K562 (cell line): Measurements from ENCODE around the gene HMCES. TPM values are rescaled to one million over a fixed set of nuclear protein-coding genes. Genes with fewer than 3 reads are reported as not detected.

ENCODE experiments used
- ATAC-seq: fragments of 200-7000 bp; cut with Tn5 transposase; 3 replicates; pipeline ENCODE4 v1.9.1; 2020; ENCODE audit warnings: moderate library complexity
- BruUV-seq: library from RNA; stranded (reverse); fragments of 400-500 nt; replicated peaks from 2 replicates; lab custom pipeline; 2021; lab: Mats Ljungman, UMichigan
- CTCF ChIA-PET: fragments of 300-600 bp; formaldehyde crosslinking; extraction: SDS; loops from one replicate; lab custom pipeline; 2021; ENCODE audit warnings: low intra/inter-chr PET ratio; lab: Yijun Ruan, JAX
- POLR2A ChIA-PET: fragments of 300-600, 350-650 bp; sonication (Branson Sonifier 250); formaldehyde crosslinking; extraction: SDS; loops from one replicate; lab custom pipeline; 2021; ENCODE audit warnings: antibody characterized with exemption, inconsistent platforms; lab: Yijun Ruan, JAX
- DNase-seq, 4 experiments: peaks; one replicate each; pipeline versions ENCODE4 v3.0.0 to v3.0.0-alpha.2; 2011 to 2018; ENCODE audit warnings: low spot score in 3 of 4, mixed read lengths in 3 of 4; ENCODE audit errors: extremely low read depth in 1 of 4
- FAIRE-seq: peaks from 2 replicates; lab custom pipeline; 2011; peaks lifted over from hg19 to GRCh38; lab: Jason Lieb, UNC
- H2AFZ ChIP-seq: 2 replicates; pipeline ENCODE4 v1.6.0; 2011; ENCODE audit warnings: low read depth, low read length, control low read depth, inconsistent platforms
- H3K27ac ChIP-seq: fragments of 200-600 bp; 3 replicates; pipeline ENCODE4 v1.8.0; 2011; ENCODE audit warnings: low read depth, mild to moderate bottlenecking, control low read depth, inconsistent platforms, low read length, moderate library complexity, mixed read lengths; ENCODE audit errors: extremely low read depth
- H3K27me3 ChIP-seq, 2 experiments: fragments of 300-600 bp in 1 of 2; 2 replicates in 1 of 2; 3 replicates in 1 of 2; pipeline versions ENCODE4 v1.6.0 to v1.8.0; 2011; ENCODE audit warnings: inconsistent platforms in 2 of 2, low read length in 2 of 2, mild to moderate bottlenecking in 1 of 2, mixed read lengths in 1 of 2, moderate library complexity in 1 of 2; ENCODE audit not compliant: control insufficient read depth in 2 of 2, insufficient read depth in 2 of 2
- H3K36me3 ChIP-seq: fragments of 300-600 bp; 3 replicates; pipeline ENCODE4 v1.8.0; 2011; ENCODE audit warnings: mild to moderate bottlenecking, low read length, inconsistent platforms; ENCODE audit not compliant: control insufficient read depth, insufficient read depth
- H3K4me1 ChIP-seq, 2 experiments: fragments of 200-600 bp in 1 of 2; replicated peaks in 1 of 2; 2 replicates in 1 of 2; 3 replicates in 1 of 2; pipeline versions ENCODE4 v1.5.1 to v1.8.0; 2011; ENCODE audit warnings: inconsistent platforms in 2 of 2, low read length in 2 of 2, mild to moderate bottlenecking in 1 of 2, mixed read lengths in 1 of 2, moderate library complexity in 1 of 2; ENCODE audit not compliant: control insufficient read depth in 2 of 2, insufficient read depth in 2 of 2
- H3K4me2 ChIP-seq: 2 replicates; pipeline ENCODE4 v1.6.1; 2011; ENCODE audit warnings: low read length, control low read depth, inconsistent platforms, mixed read lengths; ENCODE audit not compliant: insufficient read depth
- H3K4me3 ChIP-seq: fragments of 200-600 bp; sonication (generic), shearing (Covaris generic); 2 replicates; pipeline ENCODE4 v1.5.1; 2016; ENCODE audit warnings: control low read depth, inconsistent platforms
- H3K79me2 ChIP-seq: fragments of 200-600 bp; 3 replicates; pipeline ENCODE4 v1.8.0; 2011; ENCODE audit warnings: low read length, inconsistent platforms; ENCODE audit not compliant: control insufficient read depth, insufficient read depth
- H3K9ac ChIP-seq, 2 experiments: 2 replicates each; pipeline versions ENCODE4 v1.6.0 to v1.6.1; 2011; ENCODE audit warnings: low read depth in 2 of 2, low read length in 2 of 2, control low read depth in 1 of 2, inconsistent platforms in 1 of 2, mild to moderate bottlenecking in 1 of 2, mixed read lengths in 1 of 2; ENCODE audit not compliant: insufficient read depth in 1 of 2
- H3K9me1 ChIP-seq: one replicate; pipeline ENCODE4 v1.6.0; 2011; ENCODE audit warnings: inconsistent platforms, mild to moderate bottlenecking, low read length, moderate library complexity; ENCODE audit not compliant: control insufficient read depth, insufficient read depth
- H3K9me3 ChIP-seq: replicated peaks from 2 replicates; pipeline ENCODE4 v1.5.1; 2011; ENCODE audit warnings: low read depth, low read length, inconsistent platforms; ENCODE audit not compliant: control insufficient read depth, insufficient read depth
- H4K20me1 ChIP-seq: replicated peaks from 2 replicates; pipeline ENCODE4 v1.6.1; 2011; ENCODE audit warnings: low read length, inconsistent platforms, mixed read lengths; ENCODE audit not compliant: control insufficient read depth, insufficient read depth
- BRF2 ChIP-seq: IDR thresholded peaks from 3 replicates; pipeline ENCODE4 v1.6.1; 2011; ENCODE audit warnings: borderline replicate concordance, mild to moderate bottlenecking; ENCODE audit not compliant: insufficient read length, insufficient read depth
- HNRNPUL1 ChIP-seq: fragments of 200-400 bp; formaldehyde crosslinking; IDR thresholded peaks from 2 replicates; pipeline ENCODE4 v1.6.1; 2017; ENCODE audit warnings: low read length
- MAX ChIP-seq: sonication (generic); formaldehyde crosslinking; IDR thresholded peaks from 2 replicates; pipeline ENCODE4 v1.9.0; 2022; ENCODE audit warnings: mild to moderate bottlenecking, missing genetic modification reagents
- ZNF253 ChIP-seq: fragments of 250-450 bp; sonication (Bioruptor Pico); conservative IDR thresholded peaks from 2 replicates; pipeline ENCODE4 v1.6.1; 2021; ENCODE audit warnings: mild to moderate bottlenecking
- WGBS: fragments of 100-300 bp; shearing (Covaris generic); methylation state at CpG from one replicate; pipeline ENCODE4 v1.1.6; 2016; ENCODE audit warnings: low coverage, mixed read lengths; ENCODE audit not compliant: insufficient coverage; ENCODE audit errors: missing lambda C conversion rate; 5-methylcytosine and 5-hydroxymethylcytosine counted together
- in situ Hi-C: fragments of 300-500 bp; cut with MboI; formaldehyde crosslinking; loops from 4 replicates; pipeline ENCODE4 v1.15.0; 2018; ENCODE audit warnings: inconsistent platforms, mixed read lengths
- intact Hi-C: fragments of 100-400 bp; cut with micrococcal nuclease; formaldehyde crosslinking; loops from 2 replicates; pipeline ENCODE4 v1.14.2; 2022
- polyA plus RNA-seq, 8 experiments: library from polyadenylated mRNA; depleted of rRNA in 4 of 8; stranded (reverse) in 5 of 8; unstranded in 3 of 8; fragments of >200 nt; fragmentation: Nextera tagmentation in 2 of 8; fragmentation: Illumina TruSeq in 1 of 8; extraction: Ambion mirVana in 2 of 8; extraction: Trizol in 1 of 8; gene quantifications; 2 replicates each; pipeline versions ENCODE4 v1.2.1 to v1.2.3, GENCODE V29; 2011 to 2014; ENCODE audit warnings: inconsistent platforms in 1 of 8, missing spikeins in 1 of 8
- total RNA-seq, 7 experiments: library from RNA; depleted of rRNA in 6 of 7; stranded (reverse); fragments of >200 nt in 6 of 7; fragmentation: Illumina TruSeq in 2 of 7; extraction: Trizol in 2 of 7; gene quantifications; 2 replicates each; pipeline versions ENCODE4 v1.2.1 to v1.2.3, GENCODE V29; 2011 to 2021; ENCODE audit warnings: low replicate concordance in 1 of 7

HMCES gene
- total and polyA plus RNA-seq, 9 of the 15 experiments (the other 6 are each of a cell fraction or from before 2014, with no cell fraction given): 18.8 to 45.3 (median 24.8) TPM

GRCh38 chr3:129345971-129346370, 67.3 kb downstream of the HMCES start:
- intact Hi-C loops (no loop called here), in situ Hi-C loops (no loop called here)
- Histone ChIP-seq H2AFZ (no peak overlapping the region), H4K20me1 (no peaks in the 10 kb centered on the region), H3K27ac (no peak overlapping the region), H3K4me3 (no peak overlapping the region), H3K9ac (no peak overlapping the region), H3K9me3 (no peaks in the 10 kb centered on the region), H3K27me3 (no peaks in the 10 kb centered on the region), H3K4me1 (peaks cover 4 to 24% of the 10 kb centered on the region in 2 experiments; a peak in 3 of 5 replicates), H3K9me1 (no peaks in the 10 kb centered on the region), H3K79me2 (no peaks in the 10 kb centered on the region), H3K36me3 (no peaks in the 10 kb centered on the region), H3K4me2 (no peak overlapping the region)
- FAIRE-seq (no peak), DNase-seq (no peak), ATAC-seq (no peak)
- 5% methylated on average over 3 of the region's 3 CpGs for WGBS
- ChIA-PET POLR2A (no interaction called here), CTCF (no interaction called here)
- no peak for TF ChIP-seq MAX
- TF ChIP-seq BRF2: no peak
- TF ChIP-seq HNRNPUL1: no peak
- no peak for TF ChIP-seq ZNF253 (CRISPR knock-in tag)
- no TSS peak for BruUV-seq
